Non-pigmented ciliary epithelial cell (primary cell): Measurements from ENCODE around the gene STIL.
"Not testable (repeated sequence)": the region's sequence is repeated elsewhere in the genome, so short reads cannot be mapped to it uniquely, and the experiment has no call there.

Experiments used
- DNase-seq: peaks from one replicate; pipeline ENCODE4 v3.0.0-alpha.2; 2010; ENCODE audit warnings: low read depth

STIL gene

DNA sequence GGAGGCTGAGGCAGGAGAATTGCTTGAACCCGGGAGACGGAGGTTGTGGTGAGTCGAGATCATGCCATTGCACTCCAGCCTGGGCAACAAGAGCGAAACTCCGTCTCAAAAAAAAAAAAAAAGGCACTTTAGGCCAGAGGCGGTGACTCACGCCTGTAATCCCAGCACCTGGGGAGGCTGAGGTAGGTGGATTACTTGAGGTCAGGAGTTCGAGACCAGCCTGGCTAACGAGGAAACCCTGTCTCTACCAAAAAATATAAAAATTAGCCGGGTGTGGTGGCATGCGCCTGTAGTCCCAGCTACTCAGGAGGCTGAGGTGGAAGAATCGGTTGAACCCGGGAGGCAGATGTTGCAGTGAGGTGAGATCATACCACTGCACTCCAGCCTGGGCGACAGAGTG lies 6.0 kb upstream of the STIL start:
- not testable (repeated sequence) for DNase-seq

DNA sequence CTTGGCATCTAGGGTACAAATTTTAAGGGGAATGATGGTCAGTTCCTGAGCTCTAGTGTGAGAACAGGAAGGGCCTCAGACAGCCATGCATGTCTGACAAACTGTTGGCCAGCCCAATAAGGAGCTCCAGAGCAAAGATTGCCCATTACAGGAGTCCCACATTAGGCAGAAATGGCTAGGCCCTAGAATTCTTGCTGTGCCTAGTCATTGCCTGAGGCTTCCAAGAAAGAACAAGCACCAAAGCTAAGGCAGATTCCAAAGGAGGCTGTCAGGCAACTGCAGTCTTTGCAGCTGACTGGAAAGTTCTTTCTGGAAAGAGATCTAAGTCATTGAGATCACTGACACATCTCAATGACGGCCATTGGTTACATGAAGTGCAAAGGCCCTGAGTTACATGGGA lies 3.9 kb upstream of the STIL start:
- peak; percentile 70 for DNase-seq

DNA sequence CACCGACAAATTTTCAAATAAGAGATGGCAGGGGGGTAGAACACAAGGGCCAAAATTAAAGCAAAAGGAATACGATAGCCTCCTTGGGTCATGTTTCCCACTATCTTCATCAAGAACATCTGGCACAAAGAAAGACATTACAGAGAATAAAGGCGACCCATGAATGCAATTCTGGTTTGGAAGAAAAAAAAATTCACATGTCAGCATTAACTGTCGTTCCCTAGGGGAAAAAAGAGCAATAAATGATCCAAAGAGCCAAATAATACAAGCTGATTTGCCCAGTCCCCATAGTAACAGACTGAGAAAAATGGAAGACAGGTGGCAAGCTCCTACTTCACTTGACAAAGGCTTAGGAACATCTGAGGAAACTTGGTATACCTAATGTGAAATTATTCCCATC lies 4.5 kb downstream of the STIL start:
- DNase-seq, result no peak

DNA sequence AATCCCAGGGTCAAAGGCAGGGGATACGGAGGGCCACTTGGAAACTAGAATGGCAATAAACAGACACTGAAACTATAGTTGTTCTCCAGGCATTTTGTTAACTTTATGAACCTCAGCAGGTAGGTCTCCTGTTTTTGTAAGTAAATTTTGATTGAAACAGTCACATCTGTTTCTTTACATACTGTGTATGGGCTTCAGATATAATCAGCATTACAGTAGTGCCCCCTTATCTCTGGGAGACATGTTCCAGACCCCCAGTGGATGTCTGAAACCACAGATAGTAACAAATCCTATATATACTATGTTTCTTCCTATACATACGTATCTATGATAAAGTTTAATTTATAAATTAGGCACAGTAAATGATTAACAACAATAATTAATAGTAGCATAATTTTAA lies 11.5 kb downstream of the STIL start:
- no peak for DNase-seq

DNA sequence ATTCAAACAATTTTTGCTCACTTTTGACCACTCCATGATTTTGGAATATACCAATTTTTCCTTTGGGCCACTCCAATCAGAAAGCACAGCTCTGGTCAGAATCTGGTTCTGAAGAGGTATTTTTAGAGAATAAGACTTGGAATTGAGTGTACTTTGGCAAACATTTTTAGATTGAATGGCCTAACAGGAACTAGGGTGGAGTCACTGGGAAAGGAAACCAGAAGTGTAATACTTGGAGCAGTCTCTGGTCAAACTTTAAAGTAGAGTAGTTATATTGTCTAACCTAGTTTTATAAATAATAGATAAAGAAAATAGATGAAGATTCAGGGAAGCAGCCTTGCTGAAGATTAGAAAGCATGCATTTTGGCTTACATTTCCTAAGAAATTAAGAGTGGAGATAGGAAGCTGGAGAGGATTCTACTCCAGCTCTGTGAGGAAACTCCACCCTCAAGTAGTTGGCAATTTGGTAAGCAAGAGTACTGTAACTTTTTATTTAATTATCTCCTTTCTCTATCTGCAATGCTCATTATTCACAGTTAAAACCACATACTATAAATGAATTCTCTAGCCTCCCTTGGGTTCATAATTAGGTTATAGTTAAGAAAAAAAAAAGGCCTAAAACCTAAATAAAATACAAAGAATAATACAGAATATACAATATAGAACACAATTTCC lies 15.8 kb downstream of the STIL start:
- no peak for DNase-seq

DNA sequence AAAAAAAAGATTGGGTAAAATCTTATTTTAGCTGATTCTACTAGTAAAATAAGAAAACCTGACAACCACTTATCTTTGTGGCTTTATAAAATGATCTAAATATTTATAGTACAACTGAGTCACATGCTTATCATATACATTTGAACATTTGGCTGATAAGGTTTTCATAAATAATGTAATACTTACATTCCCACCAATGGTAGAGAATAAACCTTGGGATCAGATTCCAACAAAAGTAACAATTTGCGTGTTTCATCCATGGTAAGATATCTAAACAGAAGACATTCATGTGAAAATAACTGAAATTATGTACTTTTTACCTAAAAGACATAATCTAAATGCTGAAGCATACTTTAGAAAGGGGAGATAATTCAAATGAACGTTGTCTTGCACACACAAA lies 18.4 kb downstream of the STIL start:
- DNase-seq, result no peak

DNA sequence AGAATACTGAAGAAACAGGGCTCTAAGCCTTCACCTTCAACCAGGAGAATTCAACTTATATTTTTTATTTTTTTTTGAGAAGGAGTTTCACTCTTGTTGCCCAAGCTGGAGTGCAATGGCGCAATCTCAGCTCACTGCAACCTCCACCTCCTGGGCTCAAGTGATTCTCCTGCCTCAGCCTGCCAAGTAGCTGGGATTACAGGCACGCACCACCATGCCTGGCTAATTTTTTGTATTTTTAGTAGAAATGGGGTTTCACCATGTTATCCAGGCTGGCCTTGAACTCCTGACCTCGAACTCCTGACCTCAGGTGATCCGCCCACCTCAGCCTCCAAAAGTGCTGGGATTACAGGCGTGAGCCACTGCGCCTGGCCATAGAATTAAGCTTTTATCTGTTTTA lies 19.1 kb downstream of the STIL start:
- not testable (repeated sequence) for DNase-seq

DNA sequence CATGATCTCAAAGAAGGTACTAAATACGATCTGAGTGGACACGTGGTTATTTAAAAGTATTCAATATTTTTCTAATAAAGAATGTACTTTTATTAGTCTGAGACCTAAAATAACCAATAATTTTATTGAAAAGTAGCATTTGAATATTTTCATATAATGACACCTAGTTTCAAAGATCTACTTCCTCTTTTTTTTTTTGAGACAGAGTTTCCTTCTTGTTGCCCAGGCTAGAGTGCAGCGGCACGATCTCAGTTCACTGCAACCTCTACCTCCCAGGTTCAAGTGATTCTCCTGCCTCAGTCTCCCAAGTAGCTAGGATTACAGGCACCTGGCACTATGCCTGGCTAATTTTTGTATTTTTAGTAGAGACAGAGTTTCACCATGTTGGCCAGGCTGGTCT lies 25.8 kb downstream of the STIL start:
- not testable (repeated sequence) for DNase-seq

DNA sequence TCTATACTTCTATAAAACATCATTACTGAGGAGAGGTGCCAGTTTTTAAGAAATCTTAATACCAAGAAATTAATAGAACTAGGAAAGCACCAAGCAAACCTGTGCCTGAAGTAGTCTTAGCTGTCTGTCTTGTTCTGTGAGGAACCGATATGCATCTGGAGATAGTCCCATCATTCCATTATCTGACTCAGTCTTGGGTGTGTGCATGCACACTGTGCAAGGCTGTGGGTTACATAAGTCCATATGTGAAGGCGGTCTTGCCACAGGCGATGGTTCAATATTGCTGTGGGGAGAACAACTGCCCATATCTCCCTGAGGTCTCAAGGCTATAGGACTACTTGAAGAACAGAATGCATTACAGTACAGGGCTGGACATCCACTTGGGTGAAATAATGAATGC lies 33.8 kb downstream of the STIL start:
- DNase-seq, result no peak

DNA sequence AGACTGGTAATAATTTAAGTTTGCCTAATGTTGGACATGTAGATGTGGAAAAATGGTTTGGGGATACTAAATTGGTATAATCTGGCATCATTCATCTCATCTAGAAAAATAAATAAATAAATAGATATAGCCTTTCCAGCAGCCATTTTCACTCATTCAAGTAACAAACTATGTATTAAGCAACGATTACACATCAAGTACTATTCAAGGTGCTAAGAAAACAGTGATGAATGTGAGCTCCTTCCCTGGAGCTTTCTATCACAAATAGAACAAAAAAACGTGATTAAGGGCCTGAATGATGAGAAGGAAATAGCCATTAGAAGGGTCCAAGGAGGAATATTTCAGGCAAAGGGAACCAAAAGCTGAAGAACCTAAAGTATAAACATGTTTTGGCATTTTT lies 37.1 kb downstream of the STIL start:
- DNase-seq, result no peak

DNA sequence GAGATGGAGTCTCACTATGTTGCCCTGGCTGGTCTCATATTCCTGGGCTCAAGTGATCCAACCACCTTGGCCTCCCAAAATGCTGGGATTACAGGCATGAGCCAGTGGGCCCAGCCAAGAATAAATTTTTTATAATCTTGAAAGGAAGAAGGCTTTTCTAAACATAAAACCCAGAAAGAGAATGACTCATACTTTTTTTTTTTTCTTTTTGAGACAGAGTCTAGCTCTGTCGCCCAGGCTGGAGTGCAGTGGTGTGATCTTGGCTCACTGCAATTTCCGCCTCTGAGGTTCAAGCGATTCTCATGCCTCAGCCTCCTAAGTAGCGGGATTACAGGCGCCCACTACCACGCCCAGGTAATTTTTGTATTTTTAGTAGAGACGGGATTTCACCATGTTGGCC lies 38.1 kb downstream of the STIL start:
- not testable (repeated sequence) for DNase-seq

DNA sequence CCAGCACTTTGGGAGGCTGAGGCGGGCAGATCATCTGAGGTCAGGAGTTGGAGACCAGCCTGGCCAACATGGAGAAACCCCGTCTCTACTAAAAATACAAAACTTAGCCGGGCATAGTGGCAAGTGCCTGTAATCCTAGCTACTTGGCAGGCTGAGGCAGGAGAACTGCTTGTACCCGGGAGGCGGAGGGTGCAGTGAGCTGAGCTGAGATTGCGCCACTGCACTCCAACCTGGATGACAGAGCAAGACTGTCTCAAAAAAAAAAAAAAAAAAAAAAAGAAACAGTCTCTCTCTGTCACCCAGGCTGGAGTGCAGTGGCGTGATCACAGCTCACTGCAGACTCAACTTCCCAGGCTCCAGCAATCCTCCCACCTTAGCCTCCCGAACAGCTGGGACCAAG lies 48.4 kb downstream of the STIL start:
- DNase-seq, result not testable (repeated sequence)

DNA sequence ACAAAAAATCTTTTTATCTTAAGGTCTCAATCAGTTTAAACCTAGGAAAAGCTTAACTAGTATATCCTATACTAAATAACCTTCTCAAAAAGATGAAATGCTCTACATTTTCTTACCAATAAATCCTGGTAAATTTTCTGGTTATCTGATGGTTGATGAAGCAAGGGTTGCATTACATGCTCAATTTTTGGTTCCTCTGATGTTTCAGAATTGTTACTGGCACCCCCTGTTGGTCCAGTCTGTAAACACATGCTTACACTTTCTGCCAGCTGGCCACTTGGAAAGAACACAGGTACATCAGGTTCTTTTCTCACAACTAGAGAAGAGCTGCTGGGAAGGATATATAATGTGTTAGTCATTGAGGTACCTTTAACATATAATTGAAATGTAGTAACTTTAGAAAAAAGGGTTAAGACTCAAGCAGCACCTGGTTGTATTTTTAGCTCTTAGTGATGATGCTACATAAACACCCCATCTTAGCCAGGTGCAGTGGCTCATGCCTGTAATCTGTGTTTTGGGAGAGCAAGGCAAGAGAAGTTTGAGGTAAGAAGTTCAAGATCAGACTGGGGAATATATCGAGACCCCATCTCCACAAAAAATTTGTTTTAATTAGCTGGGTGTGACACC lies 51.0 kb downstream of the STIL start:
- no peak for DNase-seq

DNA sequence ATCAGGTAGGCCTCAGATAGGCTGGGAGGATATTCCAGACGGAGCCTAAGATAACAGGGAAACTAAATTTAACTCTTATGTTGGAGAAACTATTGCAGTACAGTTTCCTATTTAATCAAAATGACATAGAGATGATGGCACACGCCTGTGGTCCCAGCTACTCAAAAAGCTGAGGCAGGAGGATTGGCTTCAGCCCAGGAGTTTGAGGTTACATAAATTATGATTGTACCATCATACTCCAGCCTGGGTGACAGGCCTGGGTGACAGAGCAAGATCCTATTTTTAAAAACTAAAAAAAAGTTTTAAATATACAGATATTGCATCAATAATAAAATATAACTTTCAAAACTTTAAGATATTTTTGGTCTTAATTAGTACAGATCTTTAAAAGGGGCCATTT lies 56.7 kb downstream of the STIL start:
- DNase-seq, result no peak

DNA sequence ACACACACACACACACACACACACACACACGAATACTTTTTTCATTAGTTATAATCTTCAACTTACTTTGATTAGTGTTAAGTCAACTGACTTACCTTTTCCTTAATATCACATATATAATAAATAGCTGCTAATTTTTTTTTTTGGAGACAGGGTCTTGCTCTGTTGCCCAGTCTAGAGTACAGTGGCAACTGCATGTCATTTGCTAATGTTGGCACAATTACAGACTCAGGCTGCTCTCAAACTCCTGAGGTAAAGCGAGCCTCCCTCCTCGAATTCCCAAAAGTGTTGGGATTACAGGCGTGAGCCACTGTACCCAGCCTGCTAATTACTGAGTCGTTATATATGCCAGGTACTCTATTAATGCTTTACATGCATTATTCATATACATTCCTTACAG lies 61.2 kb downstream of the STIL start:
- no peak for DNase-seq

DNA sequence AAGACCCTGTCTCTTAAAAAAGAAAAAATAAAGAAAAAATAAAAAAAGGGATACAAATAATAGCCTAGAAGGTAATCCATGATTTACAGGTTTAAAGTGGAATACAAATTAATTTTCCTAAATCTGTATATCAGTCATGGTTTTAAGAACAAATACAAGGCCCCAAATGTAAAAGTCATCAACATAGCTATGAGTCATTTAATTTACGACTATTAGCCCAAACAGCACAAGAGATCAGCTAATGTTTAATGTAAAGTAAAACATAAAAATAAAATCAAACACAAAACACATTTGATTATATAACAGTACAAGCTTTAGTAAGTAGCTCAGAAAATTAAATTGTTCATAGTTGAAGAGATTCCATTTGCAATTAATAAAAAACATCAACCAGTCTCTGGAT lies 61.6 kb downstream of the STIL start:
- DNase-seq, result no peak

DNA sequence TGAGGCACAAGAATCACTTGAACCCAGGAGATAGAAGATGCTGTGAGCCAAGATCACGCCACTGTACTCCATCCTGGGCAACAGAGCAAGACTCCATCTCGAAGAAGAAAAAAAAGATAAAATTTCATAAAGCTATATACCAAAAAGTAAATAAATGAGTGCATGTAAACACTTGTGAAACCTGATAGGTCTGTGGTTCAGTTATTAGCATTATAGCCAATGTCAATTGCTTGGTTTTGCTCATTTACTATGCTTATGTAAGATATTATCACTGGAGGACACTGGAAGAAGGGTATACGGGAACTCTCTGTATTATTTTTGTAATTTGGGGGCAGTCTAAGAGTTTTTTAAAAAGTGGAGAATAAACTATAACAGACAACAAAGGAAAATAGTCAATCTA lies 64.2 kb downstream of the STIL start:
- DNase-seq, result no peak

DNA sequence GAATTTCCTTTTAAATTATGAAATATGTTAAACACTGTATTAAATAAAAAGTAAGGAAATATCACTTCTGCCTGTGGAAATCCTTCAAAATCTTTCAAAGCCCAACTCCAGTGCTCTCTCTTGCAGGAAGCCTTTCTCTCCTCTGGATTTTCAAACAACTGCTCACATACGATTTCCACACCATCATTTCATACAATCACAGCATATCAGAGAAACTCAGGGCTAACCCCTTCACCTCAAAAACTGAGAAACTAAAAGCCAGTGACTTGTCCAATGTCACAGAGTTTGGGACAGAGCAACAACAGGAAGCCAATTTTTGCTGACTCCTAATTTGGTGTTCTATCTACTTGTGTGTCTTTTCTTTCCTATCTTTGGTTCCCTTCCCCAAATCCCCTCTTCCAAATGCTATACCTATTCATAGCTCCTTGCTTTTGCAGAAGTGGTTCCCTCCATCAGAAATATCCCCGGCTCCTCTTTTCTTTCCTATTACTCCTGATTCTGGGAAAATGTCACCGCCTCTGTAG lies 69.5 kb downstream of the STIL start:
- no peak for DNase-seq

DNA sequence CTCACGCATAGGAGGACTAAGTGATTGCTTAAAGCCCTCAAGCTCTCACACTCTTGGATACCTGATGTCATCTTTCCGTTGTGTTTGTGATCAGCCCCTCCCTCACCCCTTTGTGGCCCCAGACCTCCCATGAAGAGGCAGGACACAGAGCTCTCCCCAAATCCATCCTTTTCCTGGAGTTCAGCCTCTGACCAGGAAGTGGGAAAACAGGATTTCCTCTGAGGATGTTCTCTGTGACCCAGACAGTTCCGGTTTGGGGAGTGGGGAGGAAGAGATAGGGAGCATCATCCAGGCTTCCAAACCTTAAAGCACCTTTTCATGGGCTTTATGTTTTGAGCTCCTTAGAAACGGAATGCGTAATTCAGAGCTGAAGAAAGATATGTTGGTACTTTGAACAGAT lies 70.0 kb downstream of the STIL start:
- no peak for DNase-seq

DNA sequence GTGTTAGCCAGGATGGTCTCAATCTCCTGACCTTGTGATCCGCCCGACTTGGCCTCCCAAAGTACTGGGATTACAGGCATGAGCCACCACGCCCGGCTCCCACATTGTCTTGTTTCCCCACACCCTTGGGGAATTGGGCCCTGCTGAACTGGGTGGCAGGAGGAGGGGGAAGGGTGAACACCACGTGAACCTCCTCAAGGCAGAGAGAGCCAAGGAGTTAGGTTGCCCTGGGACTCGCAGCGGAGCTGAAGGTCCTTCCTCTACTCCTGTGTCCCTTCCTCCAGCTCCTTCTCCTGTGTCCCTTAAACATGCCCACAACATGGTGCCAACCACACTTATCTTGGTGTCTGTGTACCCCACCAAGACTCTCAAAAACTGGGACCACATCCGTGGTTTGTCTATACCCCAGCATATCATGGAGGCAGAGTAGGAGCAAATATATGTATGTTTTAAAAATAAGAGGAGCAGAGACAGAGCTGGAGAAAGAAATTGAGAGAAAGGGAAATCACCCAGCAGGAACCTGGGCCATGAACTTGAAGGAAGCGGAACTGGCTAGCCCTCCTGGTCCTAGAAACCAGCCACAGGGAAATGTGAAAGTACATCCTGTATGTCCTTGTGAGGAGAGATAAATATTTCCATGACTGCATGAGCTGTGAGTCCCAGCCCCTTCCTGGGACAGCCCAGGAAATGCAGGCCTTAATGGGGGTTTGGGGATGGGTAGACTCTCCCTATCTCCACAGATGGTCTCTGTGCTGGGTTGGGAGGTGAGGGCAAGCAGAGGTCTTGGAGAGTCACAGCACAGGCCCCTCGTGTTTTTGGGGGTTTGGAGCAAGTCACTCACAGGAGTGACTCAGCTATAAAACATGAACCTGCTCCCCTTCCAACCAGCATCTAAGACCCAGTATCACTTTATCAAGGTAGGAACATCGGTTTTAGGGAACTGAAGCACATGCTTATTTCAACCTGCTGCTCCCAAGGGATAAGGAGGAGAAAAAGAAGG lies 72.5 kb downstream of the STIL start:
- no peak for DNase-seq

DNA sequence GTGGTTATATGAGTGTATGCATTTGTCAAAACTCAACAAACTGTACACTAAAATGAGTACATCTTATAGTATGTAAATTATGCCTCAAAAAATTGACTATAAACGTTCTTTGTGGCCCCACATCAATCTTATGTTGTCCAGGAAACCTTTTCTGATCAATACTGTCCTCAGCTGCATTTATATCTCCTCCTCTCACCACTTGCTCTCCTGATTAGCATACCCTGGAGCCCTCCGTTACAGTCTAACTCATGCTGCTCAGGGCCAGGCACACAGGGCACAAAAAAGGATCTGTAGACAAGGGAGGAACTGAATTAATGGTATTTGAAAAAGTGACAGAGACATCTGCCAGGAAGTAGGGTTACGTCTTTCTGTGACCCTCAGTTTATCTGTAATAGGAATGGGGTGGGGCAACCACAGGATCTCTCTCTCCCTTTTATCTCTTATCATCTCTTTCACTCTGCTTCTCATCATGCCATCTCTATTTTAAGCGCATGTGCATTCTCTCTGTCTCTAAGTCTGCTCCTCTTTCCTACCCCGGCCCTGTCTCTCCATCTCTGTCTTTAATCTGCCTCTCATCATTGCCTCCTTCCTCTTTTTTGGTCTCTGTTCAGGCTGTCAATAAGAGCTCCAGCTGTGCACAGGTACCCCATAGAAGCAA lies 74.9 kb downstream of the STIL start:
- DNase-seq, result no peak

DNA sequence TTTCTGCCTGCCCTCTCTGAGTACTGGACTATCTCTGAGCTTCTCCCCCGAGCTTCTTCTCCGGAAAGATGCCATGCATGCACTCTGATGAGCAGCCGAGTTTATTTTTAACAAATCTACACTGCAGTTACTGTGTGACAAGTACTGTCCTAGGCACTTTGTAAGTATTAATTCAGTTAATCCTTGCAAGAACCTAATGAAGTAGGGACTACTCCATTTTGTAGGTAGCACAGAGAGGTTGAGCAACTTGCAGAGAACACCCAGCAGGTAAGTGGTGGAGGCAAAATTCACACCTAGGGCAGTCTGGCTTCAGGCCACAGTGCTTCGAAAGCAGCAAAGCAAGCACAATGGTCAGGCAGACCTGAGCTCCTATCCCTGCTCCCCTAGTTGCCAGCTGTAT lies 78.1 kb downstream of the STIL start:
- no peak for DNase-seq
